Left forelimb (tissue), 1 donor: ENCODE results near the gene PCDHGA6.
"Not testable (repeated sequence)": the region's sequence is repeated elsewhere in the genome, so short reads cannot be mapped to it uniquely, and the experiment has no call there.

Source experiments
- DNase-seq: peaks from one replicate; pipeline ENCODE4 v3.0.0-alpha.2; 2018; ENCODE audit warnings: low spot score

PCDHGA6 gene

DNA sequence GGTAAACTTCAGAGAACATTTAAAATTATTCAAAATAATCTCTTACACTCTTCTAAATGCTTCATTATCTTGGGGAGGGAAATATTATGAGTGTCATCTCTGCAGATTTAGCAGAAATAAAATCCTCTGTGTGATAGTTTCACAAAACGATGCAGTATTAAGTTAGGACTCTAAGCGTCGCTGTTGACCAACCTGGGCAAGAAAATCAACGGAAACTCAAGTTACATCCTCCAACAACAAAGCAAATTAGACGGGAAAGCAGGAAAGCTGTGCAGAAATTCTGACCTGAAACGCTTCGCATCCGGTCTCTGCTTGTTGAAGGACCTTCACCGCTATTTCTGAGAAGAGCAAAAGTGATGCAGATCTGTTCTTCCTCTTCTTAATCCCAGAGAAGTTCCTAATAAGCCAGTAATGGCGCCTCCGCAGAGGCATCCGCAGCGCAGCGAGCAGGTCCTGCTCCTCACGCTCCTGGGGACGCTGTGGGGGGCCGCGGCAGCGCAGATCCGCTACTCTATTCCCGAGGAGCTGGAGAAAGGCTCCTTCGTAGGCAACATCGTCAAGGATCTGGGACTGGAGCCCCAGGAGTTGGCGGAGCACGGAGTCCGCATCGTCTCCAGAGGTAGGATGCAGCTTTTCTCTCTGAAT is at the start of gene PCDHGA6:
PCDHGA6 (plus strand) TSS at position 219 of the 645 bp plus-strand sequence; CDS start at position 412, 193 bp downstream.
- DNase-seq = no peak

DNA sequence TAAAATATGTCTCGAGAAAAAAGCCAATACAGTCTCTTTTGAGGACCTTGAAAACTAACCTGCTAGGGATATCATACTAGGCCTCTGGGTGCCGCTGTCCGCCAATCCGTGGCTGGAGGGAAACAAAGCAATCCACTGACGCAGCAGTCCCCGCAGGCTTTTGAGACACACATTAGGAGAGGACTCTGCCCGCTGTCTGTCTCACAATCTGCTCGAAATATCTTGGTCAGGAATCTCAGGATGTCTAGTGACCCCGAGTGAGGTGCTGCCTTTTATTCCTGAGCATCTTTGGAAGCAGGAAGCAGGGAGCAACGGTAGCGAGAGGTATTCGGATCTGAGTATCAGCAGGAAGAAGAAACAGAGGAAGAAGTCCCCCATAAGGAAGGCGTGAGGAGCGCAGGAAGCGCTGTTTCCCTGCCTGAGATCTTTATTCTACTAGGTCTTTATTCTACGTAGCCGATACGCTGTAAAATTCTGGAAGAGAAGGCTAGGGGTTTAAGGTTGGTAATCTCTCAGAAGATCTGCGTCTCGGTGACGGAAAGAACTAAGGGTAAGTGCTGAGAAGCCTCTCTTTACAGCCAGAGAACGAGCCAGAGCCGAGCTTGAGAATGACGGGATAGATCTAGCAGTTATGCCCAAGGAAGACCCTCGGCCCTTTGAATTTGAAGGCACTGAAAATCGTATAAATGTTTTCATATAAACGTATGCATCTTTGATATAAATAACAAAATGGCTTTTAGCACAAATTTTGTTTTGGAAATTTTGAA is 47.4 kb upstream of the PCDHGA6 start:
- no peak for DNase-seq

DNA sequence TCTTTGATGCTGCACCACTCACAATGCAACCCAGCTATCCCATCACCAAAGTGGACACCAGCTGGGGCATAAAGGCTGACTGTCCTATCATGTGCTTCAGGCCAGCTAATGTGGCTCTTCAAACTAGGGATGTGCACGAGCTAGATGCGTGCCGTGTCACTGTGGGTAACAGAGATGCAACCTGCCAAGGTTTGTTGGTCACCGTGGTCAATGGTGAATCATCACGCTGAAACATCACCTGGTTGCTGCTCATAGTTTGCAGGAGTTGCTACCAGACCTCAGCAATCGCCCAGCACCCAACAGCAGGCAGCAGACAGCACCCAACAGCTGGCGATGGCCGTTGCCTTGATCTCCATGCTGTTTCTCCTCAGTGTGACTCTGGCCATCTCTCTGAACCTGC is 45.5 kb upstream of the PCDHGA6 start:
- no peak for DNase-seq

DNA sequence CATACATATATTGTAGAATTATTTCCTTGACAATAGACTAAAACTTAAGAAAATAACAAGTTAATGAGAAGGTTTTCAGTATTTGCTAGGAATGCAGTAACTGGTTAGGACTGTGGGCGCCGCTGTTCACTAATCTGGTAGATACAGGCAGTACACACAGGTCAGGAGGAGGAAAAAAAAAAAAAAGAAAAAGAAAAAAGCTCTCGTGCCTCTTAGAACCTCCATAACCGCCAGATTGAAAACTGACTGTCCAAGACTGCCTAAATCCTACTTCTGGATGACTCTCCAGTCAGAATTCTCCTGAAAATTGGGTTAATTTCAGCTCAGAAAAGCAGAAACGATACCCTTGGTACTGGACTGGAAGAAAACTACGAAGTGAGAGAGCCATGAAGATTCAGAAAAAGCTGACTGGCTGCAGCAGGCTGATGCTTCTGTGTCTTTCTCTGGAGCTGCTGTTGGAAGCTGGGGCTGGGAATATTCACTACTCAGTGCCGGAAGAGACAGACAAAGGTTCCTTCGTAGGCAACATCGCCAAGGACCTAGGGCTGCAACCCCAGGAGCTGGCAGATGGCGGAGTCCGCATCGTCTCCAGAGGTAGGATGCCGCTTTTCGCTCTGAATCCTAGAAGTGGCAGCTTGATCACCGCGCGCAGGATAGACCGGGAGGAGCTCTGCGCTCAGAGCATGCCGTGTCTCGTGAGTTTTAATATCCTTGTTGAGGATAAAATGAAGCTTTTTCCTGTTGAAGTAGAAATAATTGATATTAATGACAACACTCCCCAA is 43.2 kb upstream of the PCDHGA6 start, which contains the start of gene PCDHGA1:
PCDHGA1 (plus strand) TSS at position 216 of the 782 bp plus-strand sequence.
- DNase-seq = no peak

DNA sequence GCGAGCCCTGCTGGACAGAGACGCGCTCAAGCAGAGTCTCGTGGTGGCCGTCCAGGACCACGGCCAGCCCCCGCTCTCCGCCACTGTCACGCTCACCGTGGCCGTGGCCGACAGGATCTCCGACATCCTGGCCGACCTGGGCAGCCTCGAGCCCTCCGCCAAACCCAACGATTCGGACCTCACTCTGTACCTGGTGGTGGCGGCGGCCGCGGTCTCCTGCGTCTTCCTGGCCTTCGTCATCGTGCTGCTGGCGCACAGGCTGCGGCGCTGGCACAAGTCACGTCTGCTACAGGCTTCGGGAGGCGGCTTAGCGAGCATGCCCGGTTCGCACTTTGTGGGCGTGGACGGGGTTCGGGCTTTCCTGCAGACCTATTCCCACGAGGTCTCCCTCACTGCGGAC is 41.1 kb upstream of the PCDHGA6 start:
- DNase-seq = not testable (repeated sequence)

- DNase-seq = no peak
These were observed 35.0 kb upstream of the PCDHGA6 start, which contains the start of gene PCDHGA2 for GRCh38 chr5:141338538-141339306. TSS of gene PCDHGA2 (plus strand) at chr5:141338760.

DNA sequence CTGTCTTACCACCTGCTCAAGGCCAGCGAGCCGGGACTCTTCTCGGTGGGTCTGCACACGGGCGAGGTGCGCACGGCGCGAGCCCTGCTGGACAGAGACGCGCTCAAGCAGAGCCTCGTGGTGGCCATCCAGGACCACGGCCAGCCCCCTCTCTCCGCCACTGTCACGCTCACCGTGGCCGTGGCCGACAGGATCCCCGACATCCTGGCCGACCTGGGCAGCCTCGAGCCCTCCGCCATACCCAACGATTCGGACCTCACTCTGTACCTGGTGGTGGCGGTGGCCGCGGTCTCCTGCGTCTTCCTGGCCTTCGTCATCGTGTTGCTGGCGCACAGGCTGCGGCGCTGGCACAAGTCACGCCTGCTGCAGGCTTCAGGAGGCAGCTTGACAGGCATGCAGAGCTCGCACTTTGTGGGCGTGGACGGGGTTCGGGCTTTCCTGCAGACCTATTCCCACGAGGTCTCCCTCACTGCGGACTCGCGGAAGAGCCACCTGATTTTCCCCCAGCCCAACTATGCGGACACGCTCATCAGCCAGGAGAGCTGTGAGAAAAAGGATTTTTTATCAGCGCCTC is 32.8 kb upstream of the PCDHGA6 start:
- DNase-seq = not testable (repeated sequence)

- no peak for DNase-seq
These were observed 30.9 kb upstream of the PCDHGA6 start for GRCh38 chr5:141342773-141343172.

- DNase-seq = no peak
These were observed 30.3 kb upstream of the PCDHGA6 start, which contains the start of gene PCDHGA3 for GRCh38 chr5:141343242-141343952. TSS of gene PCDHGA3 (plus strand) at chr5:141343829. CDS start at chr5:141344034, 205 bp downstream.

- DNase-seq = no peak
These were observed 29.7 kb upstream of the PCDHGA6 start for GRCh38 chr5:141343953-141344463.

GRCh38 chr5:141345327-141345726 is 28.4 kb upstream of the PCDHGA6 start:
- no peak for DNase-seq

- DNase-seq = not testable (repeated sequence)
These were observed 27.7 kb upstream of the PCDHGA6 start for GRCh38 chr5:141346017-141346416.

DNA sequence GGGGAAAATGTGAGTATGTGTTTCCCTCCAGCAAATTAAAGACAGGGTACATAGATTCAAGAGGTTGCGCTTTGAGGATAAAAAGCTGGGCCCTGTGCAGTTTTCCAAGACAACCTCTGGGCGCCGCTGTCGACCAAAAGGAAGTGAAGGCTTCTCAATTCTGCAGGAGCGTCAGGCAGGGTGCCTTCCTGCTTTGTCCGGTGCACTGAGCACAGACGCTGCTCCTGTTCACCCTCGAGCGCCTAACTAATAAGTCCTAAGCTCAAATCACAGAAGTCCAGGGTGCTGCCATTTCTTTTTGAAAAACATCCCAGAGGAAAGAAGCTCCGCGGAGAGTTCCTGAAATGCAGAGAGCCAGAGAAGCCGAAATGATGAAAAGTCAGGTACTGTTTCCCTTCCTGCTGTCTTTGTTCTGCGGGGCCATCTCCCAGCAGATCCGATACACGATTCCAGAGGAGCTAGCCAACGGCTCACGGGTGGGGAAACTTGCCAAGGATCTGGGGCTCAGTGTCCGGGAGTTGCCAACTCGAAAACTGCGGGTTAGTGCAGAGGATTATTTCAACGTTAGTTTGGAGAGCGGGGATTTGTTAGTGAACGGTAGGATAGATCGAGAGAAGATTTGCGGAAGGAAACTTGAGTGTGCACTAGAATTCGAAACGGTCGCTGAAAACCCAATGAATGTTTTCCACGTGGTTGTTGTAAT is 23.6 kb upstream of the PCDHGA6 start, which contains the start of gene PCDHGB1:
PCDHGB1 (plus strand) TSS at position 183 of the 703 bp plus-strand sequence; CDS start at position 345, 162 bp downstream.
- no peak for DNase-seq

DNA sequence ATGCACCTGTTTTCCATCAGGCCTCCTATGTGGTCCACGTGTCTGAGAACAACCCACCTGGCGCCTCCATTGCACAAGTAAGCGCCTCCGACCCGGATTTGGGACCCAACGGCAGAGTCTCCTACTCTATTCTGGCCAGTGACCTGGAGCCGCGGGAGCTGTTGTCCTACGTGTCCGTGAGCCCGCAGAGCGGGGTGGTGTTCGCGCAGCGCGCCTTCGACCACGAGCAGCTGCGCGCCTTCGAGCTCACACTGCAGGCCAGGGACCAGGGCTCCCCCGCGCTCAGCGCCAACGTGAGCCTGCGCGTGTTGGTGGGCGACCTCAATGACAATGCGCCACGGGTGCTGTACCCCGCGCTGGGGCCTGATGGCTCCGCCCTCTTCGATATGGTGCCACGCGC is 22.1 kb upstream of the PCDHGA6 start:
- DNase-seq = no peak

- DNase-seq = no peak
These were observed 18.7 kb upstream of the PCDHGA6 start, which contains the start of gene PCDHGA4 for GRCh38 chr5:141354900-141355469. TSS of gene PCDHGA4 (plus strand) at chr5:141355021. CDS start at chr5:141355108, 87 bp downstream.

- DNase-seq = no peak
These were observed 18.1 kb upstream of the PCDHGA6 start for GRCh38 chr5:141355641-141356040.

DNA sequence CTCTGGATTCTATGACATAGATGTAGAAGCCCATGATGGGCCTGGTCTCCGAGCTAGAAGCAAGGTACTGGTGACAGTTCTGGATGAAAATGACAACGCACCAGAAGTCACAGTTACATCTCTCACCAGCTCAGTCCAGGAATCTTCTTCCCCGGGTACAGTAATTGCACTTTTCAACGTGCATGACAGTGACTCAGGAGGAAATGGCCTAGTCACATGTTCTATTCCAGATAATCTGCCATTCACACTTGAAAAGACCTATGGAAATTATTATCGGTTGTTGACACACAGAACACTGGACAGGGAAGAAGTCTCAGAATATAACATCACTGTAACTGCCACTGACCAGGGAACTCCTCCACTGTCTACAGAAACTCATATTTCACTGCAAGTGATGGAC is 17.6 kb upstream of the PCDHGA6 start:
- DNase-seq = no peak

- DNase-seq = no peak
These were observed 16.7 kb upstream of the PCDHGA6 start for GRCh38 chr5:141356950-141357349.

DNA sequence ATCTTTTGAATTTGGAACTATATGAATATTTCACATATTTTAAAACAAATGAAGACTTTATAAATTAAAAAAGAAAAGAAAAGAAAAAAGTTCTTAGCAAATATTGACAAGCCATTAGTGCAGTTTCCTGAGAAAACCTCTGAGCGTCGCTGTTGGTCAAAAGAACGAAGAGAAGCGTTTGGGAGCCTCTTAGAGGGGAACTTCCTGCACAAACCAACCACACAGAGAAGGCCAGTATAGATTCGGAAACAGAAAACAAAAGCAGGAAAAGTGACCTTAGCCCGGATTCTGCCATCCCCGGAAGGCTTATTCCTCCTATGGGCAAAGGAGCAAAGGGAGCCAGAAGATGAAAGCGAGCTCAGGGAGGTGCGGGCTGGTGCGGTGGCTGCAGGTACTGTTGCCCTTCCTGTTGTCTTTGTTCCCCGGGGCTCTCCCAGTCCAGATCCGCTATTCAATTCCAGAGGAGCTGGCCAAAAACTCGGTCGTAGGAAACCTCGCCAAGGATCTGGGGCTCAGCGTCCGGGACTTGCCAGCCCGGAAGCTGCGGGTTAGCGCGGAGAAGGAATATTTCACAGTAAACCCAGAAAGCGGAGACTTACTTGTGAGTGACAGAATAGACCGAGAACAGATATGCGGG is 13.8 kb upstream of the PCDHGA6 start, which contains the start of gene PCDHGB2:
PCDHGB2 (plus strand) TSS at position 205 of the 637 bp plus-strand sequence; CDS start at position 347, 142 bp downstream.
- no peak for DNase-seq
